ENCODE results near the gene CACNA1E. TPM values are rescaled to one million over a fixed set of nuclear protein-coding genes. Genes with fewer than 3 reads are reported as not detected.
"Not testable (repeated sequence)": the region's sequence is repeated elsewhere in the genome, so short reads cannot be mapped to it uniquely, and the experiment has no call there.

The CACNA1E gene
- total RNA-seq, 1 experiment from 2014 or later, result under 0.01 TPM

DNA sequence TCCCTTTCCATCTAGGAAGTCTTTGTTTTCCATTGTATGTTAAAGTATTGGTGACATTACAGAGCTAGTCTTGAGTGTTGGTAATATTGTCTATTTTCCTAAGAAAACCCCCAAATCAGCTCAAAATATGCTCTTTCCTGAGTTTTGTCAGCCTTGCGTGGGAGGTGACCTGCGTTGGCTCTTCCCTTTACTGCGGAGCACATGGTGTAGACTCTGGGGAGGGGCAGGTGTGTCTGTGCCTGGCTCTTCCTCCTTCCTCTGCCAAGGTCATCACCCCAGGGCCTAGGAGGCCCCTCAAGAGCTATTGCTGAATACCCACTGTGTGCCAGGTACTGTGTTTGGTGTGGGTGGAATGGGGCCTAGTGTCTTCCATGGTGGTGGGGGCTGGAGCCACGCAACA is 33.4 kb downstream of the CACNA1E start:
- DNase-seq (ENCODE audit: low read depth), result no peak

GRCh38 chr1:181517181-181517875 is 34.0 kb downstream of the CACNA1E start:
- no peak for DNase-seq (ENCODE audit: low read depth)

- DNase-seq (ENCODE audit: low read depth), result no peak
Observed at GRCh38 chr1:181518152-181518551, 34.8 kb downstream of the CACNA1E start.

- no peak for DNase-seq (ENCODE audit: low read depth)
Observed at GRCh38 chr1:181522864-181523263, 39.5 kb downstream of the CACNA1E start.

DNA sequence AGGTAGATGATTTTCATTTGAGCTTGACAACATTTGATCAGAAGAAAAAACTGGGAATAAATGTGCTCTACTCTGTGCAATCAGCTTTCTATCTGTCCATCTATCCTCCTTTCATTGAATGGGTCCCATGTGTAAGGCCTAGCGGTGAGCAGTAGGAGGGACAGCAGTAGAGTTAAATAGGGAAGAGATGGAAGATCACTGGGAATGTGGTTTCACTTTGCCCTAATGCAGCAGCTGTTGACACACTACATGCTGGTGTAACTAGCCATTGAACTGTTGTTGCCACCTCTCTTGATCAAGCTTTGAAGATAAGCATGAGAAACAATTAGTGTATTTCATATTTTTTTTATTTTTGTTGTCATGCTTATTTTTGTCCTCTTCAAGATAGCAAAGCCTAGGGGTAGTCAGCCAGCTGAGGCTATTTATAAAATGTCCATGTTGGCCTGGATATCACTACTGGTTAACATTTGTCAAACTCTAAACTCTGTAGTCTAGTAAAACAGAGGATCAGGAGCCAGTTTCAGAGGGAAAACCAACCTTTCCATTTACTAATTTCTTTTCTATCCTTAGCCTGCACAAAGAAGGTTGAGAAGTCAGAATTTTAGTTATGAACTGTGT is 41.9 kb downstream of the CACNA1E start:
- DNase-seq (ENCODE audit: low read depth), result no peak

DNA sequence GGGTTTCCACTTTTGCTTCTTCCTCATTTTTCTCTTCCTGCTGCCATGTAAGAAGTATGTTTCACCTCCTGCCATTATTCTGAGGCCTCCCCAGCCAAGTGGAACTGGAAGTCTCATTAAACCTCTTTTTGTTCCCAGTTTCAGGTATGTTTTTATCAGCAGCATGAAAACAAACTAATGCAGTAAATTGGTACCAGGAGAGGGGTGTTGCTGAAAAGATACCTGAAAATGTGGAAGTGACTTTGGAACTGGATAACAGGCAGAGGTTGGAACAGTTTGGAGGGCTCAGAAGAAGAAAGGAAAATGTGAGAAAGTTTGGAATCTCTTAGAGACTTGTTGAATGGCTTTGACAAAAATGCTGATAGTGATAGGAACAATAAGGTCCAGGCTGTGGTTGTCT is 44.9 kb downstream of the CACNA1E start:
- not testable (repeated sequence) for DNase-seq (ENCODE audit: low read depth)

DNA sequence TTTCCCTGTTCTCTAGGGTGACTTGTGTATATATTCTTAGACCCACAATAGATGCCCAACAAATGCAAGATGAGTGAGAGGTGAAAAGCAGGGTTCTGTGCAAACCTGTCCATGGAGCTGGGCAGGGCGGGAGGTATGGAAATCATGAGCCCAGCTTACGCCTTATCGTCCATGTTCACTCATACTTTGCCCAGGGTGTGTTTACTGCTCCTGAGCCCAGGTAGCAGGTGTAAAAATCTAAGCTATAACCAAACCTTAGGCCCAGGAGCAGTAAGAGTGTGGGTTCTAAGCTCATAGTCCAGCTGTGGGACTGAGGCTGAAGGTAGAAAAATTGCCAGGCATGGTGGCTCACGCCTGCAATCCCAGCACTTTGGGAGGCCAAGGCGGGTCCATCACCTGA is 48.1 kb downstream of the CACNA1E start:
- no peak for DNase-seq (ENCODE audit: low read depth)

DNA sequence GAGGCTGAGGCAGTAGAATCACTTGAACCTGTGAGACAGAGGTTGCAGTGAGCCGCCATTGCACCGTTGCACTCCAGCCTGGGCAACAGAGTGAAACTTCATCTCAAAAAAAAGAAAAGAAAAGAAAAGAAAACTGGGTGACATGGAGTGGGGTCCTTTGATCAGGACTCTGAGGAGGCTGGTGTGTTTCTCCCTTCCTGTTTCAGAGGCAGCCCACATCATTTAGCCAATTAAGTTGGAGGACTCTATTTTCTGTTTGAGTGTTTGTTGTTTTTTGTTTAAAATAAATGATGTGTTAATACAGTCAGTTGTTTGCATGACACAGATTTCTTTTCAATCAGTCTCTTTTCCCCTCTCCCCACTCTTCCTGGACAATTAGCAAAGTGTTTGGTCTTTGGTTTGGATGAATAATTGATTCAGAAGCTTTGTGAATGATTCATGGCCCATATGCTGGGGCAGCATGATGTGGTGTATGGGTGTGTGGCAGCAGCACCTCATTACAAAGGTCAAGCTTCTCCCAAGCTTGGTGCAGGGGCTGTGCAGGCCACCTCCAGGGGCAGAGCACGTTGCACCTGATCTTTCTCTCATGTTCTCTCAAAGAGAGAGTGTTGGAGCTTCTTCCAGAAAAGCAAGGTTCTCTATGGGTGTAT is 48.8 kb downstream of the CACNA1E start:
- no peak for DNase-seq (ENCODE audit: low read depth)

DNA sequence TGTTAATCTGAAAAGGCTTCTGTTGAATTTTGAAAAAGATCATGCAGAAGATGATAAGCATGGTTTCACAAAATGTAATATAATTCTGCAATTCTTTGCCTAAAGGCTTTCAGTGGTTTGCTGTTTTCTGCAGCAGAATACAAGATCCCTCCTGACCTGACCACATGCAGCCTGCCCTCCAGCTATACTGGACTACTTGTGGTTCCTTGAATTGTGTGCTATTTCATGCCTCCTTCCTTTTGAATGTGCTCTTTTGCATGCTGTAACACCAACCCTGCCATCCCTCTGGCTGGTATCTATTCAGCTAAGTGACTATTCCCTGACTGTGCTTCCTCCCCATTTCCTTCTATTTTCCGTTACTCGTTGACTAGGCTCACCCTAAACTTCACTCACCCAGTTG is 55.5 kb downstream of the CACNA1E start:
- no peak for DNase-seq (ENCODE audit: low read depth)

GRCh38 chr1:181541458-181541857 is 58.1 kb downstream of the CACNA1E start:
- DNase-seq (ENCODE audit: low read depth), result no peak

GRCh38 chr1:181541947-181542346 is 58.6 kb downstream of the CACNA1E start:
- DNase-seq (ENCODE audit: low read depth), result peak; percentile 52

DNA sequence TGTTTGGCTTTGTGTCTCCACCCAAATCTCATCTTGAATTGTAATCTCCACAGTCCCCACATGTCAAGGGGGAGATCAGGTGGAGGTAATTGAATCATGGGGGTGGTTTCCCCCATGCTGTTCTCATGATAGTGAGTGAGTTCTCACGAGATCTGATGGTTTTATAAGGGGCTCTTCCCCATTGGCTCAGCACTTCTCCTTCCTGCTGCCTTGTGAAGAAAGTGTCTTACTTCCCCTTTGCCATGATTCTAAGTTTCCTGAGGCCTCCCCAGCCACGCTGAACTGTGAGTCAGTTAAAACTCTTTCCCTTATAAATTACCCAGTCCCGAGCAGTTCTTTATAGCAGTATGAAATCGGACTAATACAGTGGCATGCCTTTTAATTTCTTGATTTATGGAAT is 59.1 kb downstream of the CACNA1E start:
- not testable (repeated sequence) for DNase-seq (ENCODE audit: low read depth)

GRCh38 chr1:181545395-181545794 is 62.1 kb downstream of the CACNA1E start:
- DNase-seq (ENCODE audit: low read depth), result no peak

DNA sequence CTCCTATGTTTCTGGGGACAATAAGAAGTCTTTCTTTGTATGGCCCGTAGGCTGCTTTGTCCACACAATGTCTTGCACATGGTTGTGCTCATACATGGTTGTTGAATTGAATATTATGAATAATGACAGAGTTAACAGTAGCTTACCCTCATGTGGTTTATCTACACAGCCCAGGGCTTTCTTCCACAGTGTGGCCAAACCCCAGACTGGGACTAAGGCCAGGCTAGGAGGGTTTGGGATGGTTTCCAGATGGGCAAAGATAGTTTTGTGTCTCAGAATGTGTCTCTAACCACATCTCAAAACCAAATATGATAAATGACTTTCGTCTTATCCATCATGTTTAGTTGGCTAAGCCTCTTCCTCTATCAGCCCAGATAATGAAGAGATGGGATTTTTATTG is 65.2 kb downstream of the CACNA1E start:
- peak; percentile 57 for DNase-seq (ENCODE audit: low read depth)

GRCh38 chr1:181551249-181551648 is 67.9 kb downstream of the CACNA1E start:
- no peak for DNase-seq (ENCODE audit: low read depth)

- DNase-seq (ENCODE audit: low read depth), result no peak
Observed at GRCh38 chr1:181551754-181552153, 68.4 kb downstream of the CACNA1E start.

DNA sequence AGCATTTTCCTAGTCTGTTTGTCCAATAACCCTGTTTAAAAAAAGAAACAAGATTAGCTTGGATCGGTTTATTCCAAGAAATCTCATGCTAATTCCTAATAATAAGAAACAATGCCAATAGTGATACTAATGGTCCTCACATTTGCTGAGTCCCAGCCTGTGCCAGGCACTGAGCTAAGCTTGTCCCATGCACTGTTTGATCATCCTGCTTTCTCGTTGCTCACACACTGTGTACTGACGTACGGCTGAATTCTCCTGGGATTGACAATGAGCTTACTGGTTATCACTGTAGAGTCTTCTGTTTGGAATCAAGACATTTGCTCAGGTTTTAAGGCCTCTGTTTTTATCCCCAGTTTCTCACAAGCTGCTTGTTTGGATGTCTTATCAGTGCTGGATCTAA is 71.1 kb downstream of the CACNA1E start:
- no peak for DNase-seq (ENCODE audit: low read depth)

GRCh38 chr1:181556631-181557030 is 73.3 kb downstream of the CACNA1E start:
- no peak for DNase-seq (ENCODE audit: low read depth)

GRCh38 chr1:181557313-181557712 is 74.0 kb downstream of the CACNA1E start:
- DNase-seq (ENCODE audit: low read depth), result no peak

GRCh38 chr1:181558416-181558815 is 75.1 kb downstream of the CACNA1E start:
- DNase-seq (ENCODE audit: low read depth), result no peak

DNA sequence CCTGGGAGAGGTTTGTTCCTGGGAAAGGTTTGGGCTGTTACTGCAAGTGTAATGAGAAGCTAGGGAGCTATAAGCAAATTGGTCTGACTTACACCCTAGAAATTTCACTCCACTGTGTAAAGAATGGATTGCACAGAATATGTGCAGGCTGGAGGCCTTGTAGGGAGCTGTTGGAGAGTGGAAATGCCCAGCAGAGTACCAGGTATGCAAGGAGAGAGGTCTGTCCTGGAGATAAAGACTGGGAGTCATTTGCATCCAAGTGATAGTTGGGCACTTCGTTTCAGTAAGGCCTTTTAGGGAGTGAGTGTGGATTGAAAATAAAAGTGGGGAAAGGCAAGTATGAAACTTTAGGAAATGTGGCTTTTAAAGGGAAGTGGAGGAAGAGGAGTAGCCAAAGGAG is 75.8 kb downstream of the CACNA1E start:
- DNase-seq (ENCODE audit: low read depth), result no peak

- no peak for DNase-seq (ENCODE audit: low read depth)
Observed at GRCh38 chr1:181562395-181562794, 79.1 kb downstream of the CACNA1E start.

DNA sequence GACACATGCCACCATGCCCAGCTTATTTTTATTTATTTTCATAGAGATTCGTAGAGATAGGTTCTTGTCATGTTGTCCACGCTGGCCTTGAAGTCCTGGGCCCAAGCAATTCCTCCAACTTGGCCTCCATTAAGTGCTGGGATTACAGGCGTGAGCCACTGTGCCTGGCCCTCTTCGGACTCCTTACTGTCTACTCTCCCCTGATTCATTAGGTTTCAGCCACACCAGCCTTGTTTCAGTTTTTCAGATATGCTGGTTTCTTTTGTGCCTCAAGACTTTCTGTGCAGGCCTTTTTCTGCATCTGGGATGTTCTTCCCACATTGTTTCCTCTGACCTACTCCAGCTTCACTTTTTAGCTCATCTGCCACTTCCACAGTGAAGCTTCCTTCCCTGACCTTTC is 85.4 kb downstream of the CACNA1E start:
- no peak for DNase-seq (ENCODE audit: low read depth)

All from Daoy (cell line).